NT2/D1 (cell line): ENCODE measurements around the gene RHOC.

ENCODE experiments used
- DNase-seq: peaks from one replicate; pipeline ENCODE4 v3.0.0-alpha.2; 2011; ENCODE audit warnings: low read depth, low spot score
- H3K27me3 ChIP-seq: 2 replicates; pipeline ENCODE4 v1.6.0; 2011; ENCODE audit warnings: mild to moderate bottlenecking; ENCODE audit not compliant: insufficient read length, insufficient read depth
- H3K36me3 ChIP-seq: 2 replicates; pipeline ENCODE4 v1.6.1; 2011; ENCODE audit warnings: mild to moderate bottlenecking, low read length, mixed read lengths; ENCODE audit not compliant: insufficient read depth, insufficient read length
- H3K4me1 ChIP-seq: 2 replicates; pipeline ENCODE4 v1.5.1; 2011; ENCODE audit not compliant: insufficient read depth, insufficient read length
- H3K4me3 ChIP-seq: 2 replicates; pipeline ENCODE4 v1.5.1; 2011; ENCODE audit warnings: low read depth; ENCODE audit not compliant: insufficient read length
- H3K9ac ChIP-seq: 2 replicates; pipeline ENCODE4 v1.6.0; 2011; ENCODE audit warnings: low read depth; ENCODE audit not compliant: insufficient read length
- H3K9me3 ChIP-seq: 2 replicates; pipeline ENCODE4 v1.5.1; 2011; ENCODE audit warnings: mild to moderate bottlenecking, low read length; ENCODE audit not compliant: insufficient read depth
- SUZ12 ChIP-seq: IDR thresholded peaks from 2 replicates; pipeline ENCODE4 v1.6.1; 2011; ENCODE audit not compliant: insufficient read length, insufficient read depth; ENCODE audit errors: extremely low read depth
- YY1 ChIP-seq: IDR thresholded peaks from 2 replicates; pipeline ENCODE4 v1.6.1; 2011; ENCODE audit not compliant: insufficient read length, insufficient read depth
- ZNF274 ChIP-seq: IDR thresholded peaks from 2 replicates; pipeline ENCODE4 v1.6.1; 2011; ENCODE audit warnings: mild to moderate bottlenecking, low read depth, low read length

RHOC gene

GRCh38 chr1:112716133-112716720, 9.3 kb upstream of the RHOC start:
- TF ChIP-seq YY1 (no peak), SUZ12 (no peak), ZNF274 (no peak)
- Histone ChIP-seq H3K36me3 (no peaks in the 10 kb centered on the region), H3K9ac (peak overlapping the region; percentile 65), H3K4me1 (peaks cover 24% of the 10 kb centered on the region), H3K4me3 (peak overlapping the region; percentile 55), H3K27me3 (peaks cover 62% of the 10 kb centered on the region), H3K9me3 (no peaks in the 10 kb centered on the region)
- DNase-seq: peak; percentile 96

- H3K4me1 ChIP-seq: peaks cover 26% of the 10 kb centered on the region
- TF ChIP-seq YY1 (no peak), ZNF274 (no peak), SUZ12 (no peak)
- H3K9me3 ChIP-seq: no peaks in the 10 kb centered on the region
- peaks cover 55% of the 10 kb centered on the region for H3K27me3 ChIP-seq
- H3K4me3 ChIP-seq: peak within 1 kb of the TSS; percentile 68
- peak within 1 kb of the TSS; percentile 76 for H3K9ac ChIP-seq
- H3K36me3 ChIP-seq: peaks cover under 1% of the 10 kb centered on the region
- DNase-seq: peak; percentile 77
Observed at GRCh38 chr1:112715264-112716053, 8.5 kb upstream of the RHOC start, which contains the start of gene PPM1J. TSS of gene PPM1J (minus strand) at chr1:112715332. CDS start at chr1:112715301, 31 bp downstream.

GRCh38 chr1:112714313-112715263, 7.7 kb upstream of the RHOC start:
- no peak for TF ChIP-seq YY1
- TF ChIP-seq ZNF274: no peak
- no peak for TF ChIP-seq SUZ12
- Histone ChIP-seq H3K9me3 (no peaks in the 10 kb centered on the region), H3K4me1 (peaks cover 26% of the 10 kb centered on the region), H3K9ac (peak overlapping the region; percentile 76), H3K4me3 (peak overlapping the region; percentile 68), H3K36me3 (peaks cover 9% of the 10 kb centered on the region), H3K27me3 (peaks cover 46% of the 10 kb centered on the region)
- DNase-seq: no peak

- H3K36me3 ChIP-seq: peaks cover 11% of the 10 kb centered on the region
- no peaks in the 10 kb centered on the region for H3K9me3 ChIP-seq
- no peak for DNase-seq
- TF ChIP-seq SUZ12 (no peak), ZNF274 (no peak), YY1 (no peak)
- H3K4me1 ChIP-seq: peaks cover 26% of the 10 kb centered on the region
- peak overlapping the region; percentile 76 for H3K9ac ChIP-seq
- peaks cover 41% of the 10 kb centered on the region for H3K27me3 ChIP-seq
- peak overlapping the region; percentile 68 for H3K4me3 ChIP-seq
Observed at GRCh38 chr1:112713466-112714312, 6.8 kb upstream of the RHOC start.

GRCh38 chr1:112712701-112713128, 5.8 kb upstream of the RHOC start:
- Histone ChIP-seq H3K4me3 (no peak overlapping the region), H3K4me1 (peaks cover 26% of the 10 kb centered on the region), H3K9ac (no peak overlapping the region), H3K36me3 (peaks cover 11% of the 10 kb centered on the region), H3K27me3 (peaks cover 42% of the 10 kb centered on the region), H3K9me3 (no peaks in the 10 kb centered on the region)
- no peak for DNase-seq
- no peak for TF ChIP-seq YY1
- no peak for TF ChIP-seq SUZ12
- no peak for TF ChIP-seq ZNF274

DNA sequence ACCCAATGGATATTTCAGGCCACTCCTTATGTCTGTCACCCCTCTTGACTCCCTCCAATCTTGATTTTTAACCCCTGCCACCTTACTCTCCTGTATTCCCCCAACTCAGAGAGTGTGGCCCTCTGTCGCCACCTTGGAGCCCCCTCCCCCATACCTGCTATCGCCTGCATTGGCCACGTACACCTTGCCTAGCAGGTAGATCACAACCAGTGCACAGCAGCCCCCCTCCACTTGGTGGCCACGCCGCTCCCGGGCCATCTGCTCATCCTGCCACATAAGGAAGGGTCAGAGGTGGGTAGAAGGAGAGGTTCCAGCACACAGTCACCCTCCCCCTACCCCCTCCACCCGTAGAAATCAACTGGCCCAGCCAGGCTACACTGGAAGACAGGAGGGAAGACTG, 5.3 kb upstream of the RHOC start:
- no peak overlapping the region for H3K4me3 ChIP-seq
- peaks cover 42% of the 10 kb centered on the region for H3K27me3 ChIP-seq
- DNase-seq: no peak
- TF ChIP-seq YY1 (no peak), SUZ12 (no peak), ZNF274 (no peak)
- peaks cover 11% of the 10 kb centered on the region for H3K36me3 ChIP-seq
- H3K4me1 ChIP-seq: peaks cover 22% of the 10 kb centered on the region
- no peak overlapping the region for H3K9ac ChIP-seq
- H3K9me3 ChIP-seq: no peaks in the 10 kb centered on the region
